Cardiac septum (tissue), 1 donor: ENCODE results near the gene VIPR2. TPM values are rescaled to one million over a fixed set of nuclear protein-coding genes. Genes with fewer than 3 reads are reported as not detected.
"Not testable (repeated sequence)": the region's sequence is repeated elsewhere in the genome, so short reads cannot be mapped to it uniquely, and the experiment has no call there.

Experiments used
- DNase-seq: peaks from one replicate; pipeline ENCODE4 v3.0.0-alpha.2; 2020; ENCODE audit warnings: low spot score
- intact Hi-C: fragments of 100-400 bp; cut with DNase I; formaldehyde crosslinking; loops from one replicate; pipeline ENCODE4 v1.14.0; 2022
- total RNA-seq: library from RNA; stranded (reverse); fragmentation: NEBNext Ultra II Directional; extraction: Animal tissue kit (Norgen Biotek cat#: 25700); gene quantifications from one replicate; pipeline ENCODE4 v1.2.1, GENCODE V29; 2021
- donor health status: DM: no; HTN: no; CAD: no.

VIPR2 gene
- total RNA-seq, 1 donor from 2014 or later = 23.2 TPM

GRCh38 chr7:159112136-159113011, 32.3 kb downstream of the VIPR2 start:
- peak; percentile 43 for DNase-seq
- intact Hi-C loops = no loop called here

DNA sequence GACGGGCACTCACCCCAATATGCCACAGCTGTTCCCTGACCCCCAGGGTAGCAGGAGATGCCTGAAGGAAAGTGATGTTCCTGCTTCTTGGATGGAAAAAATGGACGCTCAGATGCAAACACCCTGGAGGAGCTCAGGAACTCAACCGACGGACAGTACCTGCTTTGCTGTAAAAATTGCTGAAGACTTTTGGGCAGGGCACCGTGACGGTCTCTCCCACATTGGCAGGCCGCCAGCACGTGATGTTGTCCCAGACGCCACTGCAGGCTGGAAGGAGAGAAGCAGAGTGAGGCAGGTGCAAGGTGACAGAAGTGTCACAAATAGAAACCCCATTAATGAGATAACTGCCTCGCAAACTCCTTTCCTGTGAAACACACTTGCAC, 35.0 kb downstream of the VIPR2 start:
- peak; percentile 38 for DNase-seq
- intact Hi-C loops = no loop called here

GRCh38 chr7:159108941-159109652, 35.6 kb downstream of the VIPR2 start:
- DNase-seq = peak; percentile 49
- intact Hi-C loops = no loop called here

- no peak for DNase-seq
- intact Hi-C loops = no loop called here
These were observed 36.2 kb downstream of the VIPR2 start for GRCh38 chr7:159108491-159108890.

DNA sequence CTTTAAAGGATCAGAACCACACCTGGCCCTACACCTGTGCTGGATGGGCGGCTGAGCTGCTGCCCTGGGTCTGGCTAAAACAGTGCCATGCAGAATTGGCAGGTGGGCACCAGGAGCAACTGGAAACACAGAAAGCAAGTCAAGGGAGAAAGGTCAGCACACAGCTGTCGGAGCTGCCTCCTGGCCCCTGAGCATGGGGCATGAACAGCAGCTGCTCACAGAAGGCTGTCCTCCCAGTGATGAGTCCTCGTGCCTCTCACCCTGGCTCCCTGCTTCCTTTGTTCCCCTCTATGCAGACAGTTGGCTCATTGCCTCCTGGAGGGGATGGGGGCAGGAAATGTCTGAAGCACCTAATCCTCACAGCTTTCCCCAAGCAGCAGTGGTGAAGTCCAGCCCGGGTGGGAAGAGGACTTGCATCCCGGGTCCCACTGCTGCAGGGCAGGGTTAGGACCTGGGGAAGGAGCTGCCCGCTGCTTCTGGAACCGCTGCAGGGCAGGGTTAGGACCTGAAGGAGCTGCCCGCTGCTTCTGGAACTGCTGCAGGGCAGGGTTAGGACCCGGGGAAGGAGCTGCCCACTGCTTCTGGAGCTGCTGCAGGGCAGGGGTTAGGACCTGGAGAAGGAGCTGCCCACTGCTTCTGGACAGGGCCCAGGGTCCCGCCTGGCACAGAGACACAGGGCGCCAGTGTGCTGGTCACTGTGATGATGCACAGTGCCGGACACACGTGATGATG, 37.3 kb downstream of the VIPR2 start:
- DNase-seq = no peak
- intact Hi-C loops = no loop called here

GRCh38 chr7:159105832-159106811, 38.5 kb downstream of the VIPR2 start:
- DNase-seq = peak; percentile 54
- intact Hi-C loops = no loop called here

DNA sequence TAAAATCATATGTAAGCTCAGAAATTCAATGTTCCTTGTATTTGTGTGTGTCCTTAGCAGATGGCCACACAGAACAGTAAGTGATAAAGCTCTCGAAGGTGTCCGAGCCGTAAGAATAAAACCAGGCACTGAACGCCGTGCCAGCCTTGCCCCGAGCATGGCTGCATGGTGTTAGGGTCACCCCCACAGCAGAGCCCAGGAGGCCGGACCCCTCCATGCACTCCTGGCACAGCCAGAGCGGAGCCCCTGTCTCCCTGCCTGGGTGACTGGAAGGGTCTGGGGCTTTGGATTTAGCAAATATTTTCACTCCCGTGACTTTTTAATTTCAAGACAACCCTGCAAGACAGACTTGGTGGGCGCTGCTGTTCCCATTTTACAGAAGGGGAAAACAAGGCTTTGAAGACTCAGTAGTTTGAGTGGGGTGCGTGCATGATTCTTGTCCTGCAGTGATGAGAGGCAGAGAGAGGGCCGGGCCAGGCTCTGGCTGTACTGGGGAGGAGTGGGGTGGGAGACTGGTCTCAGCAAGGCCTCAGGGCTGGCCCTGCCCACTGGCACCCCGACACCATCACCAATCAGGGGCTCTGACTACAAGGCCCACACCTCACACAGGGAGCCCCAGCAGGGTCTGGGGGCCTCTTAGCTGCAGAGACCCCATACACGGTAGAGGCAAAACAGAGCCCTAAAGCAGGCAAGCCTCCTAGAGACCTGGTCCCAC, 39.4 kb downstream of the VIPR2 start:
- intact Hi-C loops = no loop called here

DNA sequence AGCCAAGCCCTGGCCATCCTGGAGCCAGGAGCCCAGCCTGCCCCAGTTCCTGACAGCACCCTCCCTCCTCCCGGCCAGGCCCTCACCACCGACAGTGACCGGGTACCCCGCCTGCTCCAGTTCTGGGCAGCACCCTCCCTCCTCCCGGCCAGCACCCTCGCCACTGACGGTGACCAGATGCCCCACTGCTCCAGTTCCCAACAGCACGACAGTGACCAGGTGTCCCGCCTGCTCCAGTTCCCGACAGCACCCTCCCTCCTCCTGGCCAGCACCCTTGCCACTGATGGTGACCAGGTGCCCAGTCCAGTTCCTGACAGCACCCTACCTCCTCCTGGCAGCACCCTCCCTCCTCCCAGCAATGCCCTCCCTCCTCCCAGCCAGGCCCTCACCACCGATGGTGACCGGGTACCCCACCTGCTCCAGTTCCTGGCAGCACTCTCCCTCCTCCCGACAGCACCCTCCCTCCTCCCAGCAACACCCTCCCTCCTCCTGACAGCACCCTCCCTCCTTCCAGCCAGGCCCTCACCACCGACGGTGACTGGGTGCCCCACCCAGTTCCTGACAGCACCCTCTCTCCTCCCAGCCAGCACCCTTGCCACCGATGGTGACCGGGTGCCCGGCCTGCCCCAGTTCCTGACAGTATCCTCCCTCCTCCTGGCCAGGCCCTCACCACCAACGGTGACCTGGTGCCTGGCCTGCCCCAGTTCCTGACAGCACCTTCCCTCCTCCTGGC, 40.3 kb downstream of the VIPR2 start:
- DNase-seq = peak; percentile 87
- intact Hi-C loops = no loop called here

More for the DNA sequence above, 39.4 kb downstream of the VIPR2 start:
- DNase-seq = peak; percentile 68

GRCh38 chr7:159103382-159104187, 41.1 kb downstream of the VIPR2 start:
- intact Hi-C loops = no loop called here
- DNase-seq = peak; percentile 74

- DNase-seq = peak; percentile 72
- intact Hi-C loops = no loop called here
These were observed 41.8 kb downstream of the VIPR2 start for GRCh38 chr7:159102681-159103381.

DNA sequence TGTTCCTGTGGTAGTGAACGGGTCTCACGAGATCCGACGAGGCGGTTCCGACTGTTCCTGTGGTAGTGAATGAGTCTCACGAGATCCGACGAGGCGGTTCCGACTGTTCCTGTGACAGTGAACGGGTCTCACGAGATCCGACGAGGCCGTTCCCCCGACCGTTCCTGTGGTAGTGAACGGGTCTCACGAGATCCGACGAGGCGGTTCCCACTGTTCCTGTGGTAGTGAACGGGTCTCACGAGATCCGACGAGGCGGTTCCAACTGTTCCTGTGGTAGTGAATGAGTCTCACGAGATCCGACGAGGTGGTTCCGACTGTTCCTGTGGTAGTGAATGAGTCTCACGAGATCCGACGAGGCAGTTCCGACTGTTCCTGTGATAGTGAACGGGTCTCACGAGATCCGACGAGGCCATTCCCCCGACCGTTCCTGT, 43.0 kb downstream of the VIPR2 start:
- DNase-seq, intact Hi-C loops: not testable (repeated sequence)

DNA sequence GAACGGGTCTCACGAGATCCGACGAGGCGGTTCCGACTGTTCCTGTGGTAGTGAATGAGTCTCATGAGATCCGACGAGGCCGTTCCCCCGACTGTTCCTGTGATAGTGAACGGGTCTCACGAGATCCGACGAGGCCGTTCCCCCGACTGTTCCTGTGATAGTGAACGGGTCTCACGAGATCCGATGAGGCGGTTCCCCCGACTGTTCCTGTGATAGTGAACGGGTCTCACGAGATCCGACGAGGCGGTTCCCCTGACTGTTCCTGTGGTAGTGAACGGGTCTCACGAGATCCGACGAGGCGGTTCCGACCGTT, 43.6 kb downstream of the VIPR2 start:
- intact Hi-C loops = not testable (repeated sequence)
- DNase-seq = peak; percentile 54

DNA sequence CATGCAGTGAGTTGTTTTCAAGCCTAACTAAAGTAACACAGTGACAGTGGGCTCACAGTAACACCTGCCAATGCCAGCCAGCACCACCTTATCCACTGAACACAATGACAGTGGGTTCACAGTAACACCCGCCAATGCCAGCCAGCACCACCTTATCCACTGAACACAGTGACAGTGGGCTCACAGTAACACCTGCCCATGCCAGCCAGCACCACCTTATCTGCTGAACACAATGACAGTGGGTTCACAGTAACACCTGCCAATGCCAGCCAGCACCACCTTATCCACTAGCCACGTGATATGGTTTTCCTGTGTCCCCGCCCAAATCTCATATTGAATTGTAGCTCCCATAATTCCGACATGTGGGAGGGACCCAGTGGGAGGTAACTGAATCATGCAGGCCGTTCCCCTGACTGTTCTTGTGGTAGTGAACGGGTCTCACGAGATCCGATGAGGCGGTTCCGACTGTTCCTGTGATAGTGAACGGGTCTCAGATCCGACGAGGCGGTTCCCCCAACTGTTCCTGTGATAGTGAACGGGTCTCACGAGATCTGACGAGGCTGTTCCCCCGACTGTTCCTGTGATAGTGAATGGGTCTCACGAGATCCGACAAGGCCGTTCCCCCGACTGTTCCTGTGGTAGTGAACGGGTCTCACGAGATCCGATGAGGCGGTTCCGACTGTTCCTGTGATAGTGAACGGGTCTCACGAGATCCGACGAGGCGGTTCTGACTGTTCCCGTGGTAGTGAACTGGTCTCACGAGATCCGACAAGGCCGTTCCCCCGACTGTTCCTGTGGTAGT, 44.2 kb downstream of the VIPR2 start:
- peak; percentile 67 for DNase-seq
- intact Hi-C loops = not testable (repeated sequence)

- peak; percentile 49 for DNase-seq
- intact Hi-C loops = loop anchor here (5.0 kb wide), 2 partner anchors 43 to 87 kb away; partner anchors contain the start of gene VIPR2
These were observed 44.9 kb downstream of the VIPR2 start for GRCh38 chr7:159099711-159100231.
